HUES48 (cell line): ENCODE data around the gene PARD3.
A peak's percentile ranks its signal among the peaks of the same experiment; 100 is the strongest.

ENCODE experiments used
- H3K27ac ChIP-seq: one replicate; pipeline ENCODE4 v1.7.0; 2013; ENCODE audit warnings: low read depth, low read length, inconsistent platforms
- H3K27me3 ChIP-seq: 2 replicates; pipeline ENCODE4 v1.6.1; 2013; ENCODE audit warnings: mild to moderate bottlenecking, low read length; ENCODE audit not compliant: control insufficient read depth, insufficient read depth
- H3K36me3 ChIP-seq: 2 replicates; pipeline ENCODE4 v1.6.1; 2013; ENCODE audit warnings: low read length; ENCODE audit not compliant: control insufficient read depth, insufficient read depth
- H3K4me1 ChIP-seq: 2 replicates; pipeline ENCODE4 v1.6.1; 2013; ENCODE audit warnings: mild to moderate bottlenecking, low read length; ENCODE audit not compliant: control insufficient read depth, insufficient read depth
- H3K4me3 ChIP-seq: 2 replicates; pipeline ENCODE4 v1.5.1; 2013; ENCODE audit warnings: mild to moderate bottlenecking, low read depth, low read length
- H3K9ac ChIP-seq: 2 replicates; pipeline ENCODE4 v1.6.1; 2013; ENCODE audit warnings: mild to moderate bottlenecking, low read depth, low read length, moderate library complexity
- H3K9me3 ChIP-seq: 2 replicates; pipeline ENCODE4 v1.6.1; 2013; ENCODE audit warnings: low read length; ENCODE audit not compliant: control insufficient read depth, insufficient read depth

PARD3 gene

GRCh38 chr10:34778237-34778636, 36.9 kb downstream of the PARD3 start:
- no peak overlapping the region for H3K4me3 ChIP-seq
- no peaks in the 10 kb centered on the region for H3K36me3 ChIP-seq
- H3K27me3 ChIP-seq: no peaks in the 10 kb centered on the region
- peaks cover 31% of the 10 kb centered on the region for H3K4me1 ChIP-seq
- H3K9ac ChIP-seq: no peak overlapping the region
- H3K27ac ChIP-seq: peak overlapping the region; percentile 8
- H3K9me3 ChIP-seq: no peaks in the 10 kb centered on the region

DNA sequence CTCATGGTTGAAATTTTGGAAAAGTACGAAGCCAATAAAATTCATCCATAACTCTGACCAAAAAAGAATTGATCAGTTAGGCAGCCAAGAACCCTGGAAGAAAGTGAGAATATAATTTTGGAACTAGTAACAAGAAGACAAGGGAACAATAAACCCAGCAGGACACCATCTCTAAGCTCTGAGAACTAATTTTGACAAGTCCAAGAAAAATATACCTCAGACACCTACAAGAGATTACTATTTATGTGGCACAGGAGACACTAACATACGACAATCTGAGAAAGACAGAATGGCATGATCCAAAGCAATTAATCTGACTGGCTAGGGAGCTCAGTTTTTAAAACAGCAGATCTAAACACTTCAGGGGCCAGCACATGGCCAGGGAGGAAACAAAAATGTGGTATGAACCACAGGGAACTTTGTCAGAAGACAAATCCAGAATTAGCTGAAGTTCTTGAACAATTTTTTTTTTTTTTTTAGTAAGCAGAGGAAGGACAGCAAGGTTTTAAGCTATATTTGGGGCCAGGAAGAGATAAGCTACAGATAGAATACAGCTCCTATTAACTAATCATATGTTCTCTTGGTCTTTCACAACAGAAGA, 38.9 kb downstream of the PARD3 start:
- H3K36me3 ChIP-seq: no peaks in the 10 kb centered on the region
- H3K9ac ChIP-seq: no peak overlapping the region
- H3K27ac ChIP-seq: no peak overlapping the region
- H3K4me1 ChIP-seq: peaks cover 24% of the 10 kb centered on the region
- no peak overlapping the region for H3K4me3 ChIP-seq
- H3K27me3 ChIP-seq: no peaks in the 10 kb centered on the region
- H3K9me3 ChIP-seq: no peaks in the 10 kb centered on the region

DNA sequence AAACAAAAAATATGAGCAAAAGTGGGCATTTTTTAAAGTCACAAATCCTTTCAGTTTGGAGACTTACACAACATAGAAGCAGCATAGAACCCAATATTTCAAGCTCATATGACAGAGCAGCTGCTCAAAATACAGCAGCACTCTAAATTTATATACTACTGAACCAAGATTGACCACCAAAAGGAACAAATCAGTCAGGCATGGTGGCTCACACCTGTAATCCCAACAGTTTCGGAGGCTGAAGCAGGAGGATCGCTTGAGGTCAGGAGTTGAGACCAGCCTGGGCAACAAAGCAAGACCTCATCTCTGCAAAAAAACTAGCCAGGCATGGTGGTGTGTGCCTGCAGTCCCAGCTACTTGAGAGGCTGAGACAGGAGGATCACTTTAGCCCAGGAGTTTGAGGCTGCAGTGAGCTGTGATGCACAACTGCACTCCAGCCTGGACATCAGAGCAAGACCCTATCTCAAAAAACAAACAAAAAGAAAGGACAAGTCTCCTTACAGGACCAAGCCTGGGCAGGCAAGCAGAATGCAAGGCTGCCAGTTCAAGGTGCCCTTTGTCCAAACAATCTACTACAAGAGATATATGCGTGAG, 40.0 kb downstream of the PARD3 start:
- Histone ChIP-seq H3K4me3 (no peak overlapping the region), H3K4me1 (peaks cover 18% of the 10 kb centered on the region), H3K9me3 (no peaks in the 10 kb centered on the region), H3K9ac (no peak overlapping the region), H3K36me3 (no peaks in the 10 kb centered on the region), H3K27me3 (no peaks in the 10 kb centered on the region), H3K27ac (no peak overlapping the region)

DNA sequence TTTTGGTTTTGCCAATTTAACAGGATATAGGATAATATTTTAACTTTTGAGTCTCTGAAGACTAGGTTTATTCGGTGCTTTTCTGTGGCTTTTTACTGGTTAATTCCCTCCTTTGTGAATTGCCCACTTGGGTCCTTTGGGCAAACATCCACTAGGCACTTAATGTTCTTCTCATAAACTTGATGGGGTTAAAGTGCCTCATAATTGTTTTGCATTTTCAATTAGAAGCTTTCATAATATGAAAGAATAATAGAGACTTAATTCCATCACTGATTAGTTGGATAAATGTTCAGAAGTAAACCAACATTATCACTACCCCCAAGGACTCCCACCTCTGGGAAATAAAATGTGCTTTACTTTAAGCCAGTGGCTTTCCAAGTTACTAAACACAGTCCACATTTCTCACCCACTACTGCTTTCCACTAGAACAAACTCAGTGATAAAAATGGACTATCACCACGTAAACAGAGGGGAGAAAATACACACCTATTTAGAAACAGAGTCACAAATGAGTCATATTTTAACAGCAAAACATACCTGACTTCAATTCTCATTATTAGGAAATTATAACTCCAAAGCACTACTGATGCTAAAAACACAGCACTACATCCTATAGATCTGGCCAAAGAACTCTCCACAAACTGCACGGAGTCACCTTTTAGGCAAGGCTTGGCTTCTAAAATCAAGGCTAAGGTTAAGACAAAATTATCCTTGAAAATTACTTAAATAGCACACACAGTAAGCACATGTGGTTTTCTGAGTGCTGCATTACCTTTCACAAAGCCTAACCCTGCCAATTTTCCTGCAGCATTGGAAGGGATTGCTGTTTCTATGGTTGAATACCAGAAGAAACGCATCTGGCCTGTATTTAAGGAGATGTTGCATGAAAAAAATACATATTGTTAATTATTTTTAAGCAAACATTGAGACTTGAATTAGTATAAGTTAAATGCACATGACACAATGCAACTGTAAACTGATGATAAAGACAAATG, 41.2 kb downstream of the PARD3 start:
- Histone ChIP-seq H3K9ac (no peak overlapping the region), H3K27ac (no peak overlapping the region), H3K27me3 (no peaks in the 10 kb centered on the region), H3K36me3 (no peaks in the 10 kb centered on the region), H3K4me3 (no peak overlapping the region), H3K9me3 (no peaks in the 10 kb centered on the region), H3K4me1 (peaks cover 15% of the 10 kb centered on the region)

GRCh38 chr10:34771525-34771924, 43.6 kb downstream of the PARD3 start:
- no peak overlapping the region for H3K4me3 ChIP-seq
- no peak overlapping the region for H3K27ac ChIP-seq
- H3K9ac ChIP-seq: no peak overlapping the region

DNA sequence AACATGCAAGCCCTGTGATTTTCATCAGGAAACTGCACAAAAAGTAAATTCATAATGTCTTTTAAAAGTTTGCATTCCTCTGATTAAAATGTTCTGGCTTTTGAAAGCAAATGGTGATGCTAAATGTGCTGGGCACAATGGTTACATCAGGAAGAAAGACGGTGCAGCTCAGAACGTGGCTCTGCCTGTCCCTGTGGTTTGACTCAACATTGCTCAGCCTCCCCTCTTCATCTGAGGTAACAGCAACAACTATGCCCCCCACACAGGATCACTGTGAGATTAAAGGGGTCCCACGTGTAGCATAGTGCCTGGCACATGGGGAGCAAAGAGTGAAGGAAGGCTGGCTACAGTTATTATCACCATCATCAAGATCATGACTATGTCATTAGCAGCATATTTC, 44.0 kb downstream of the PARD3 start:
- Histone ChIP-seq H3K4me1 (peaks cover 23% of the 10 kb centered on the region), H3K4me3 (no peak overlapping the region), H3K36me3 (no peaks in the 10 kb centered on the region), H3K9me3 (no peaks in the 10 kb centered on the region), H3K27me3 (no peaks in the 10 kb centered on the region), H3K9ac (no peak overlapping the region), H3K27ac (no peak overlapping the region)

More at GRCh38 chr10:34771525-34771924, 43.6 kb downstream of the PARD3 start:
- Histone ChIP-seq H3K36me3 (no peaks in the 10 kb centered on the region), H3K27me3 (no peaks in the 10 kb centered on the region), H3K4me1 (peaks cover 19% of the 10 kb centered on the region), H3K9me3 (no peaks in the 10 kb centered on the region)

- Histone ChIP-seq H3K27me3 (no peaks in the 10 kb centered on the region), H3K4me1 (peaks cover 30% of the 10 kb centered on the region), H3K9ac (no peak overlapping the region), H3K36me3 (no peaks in the 10 kb centered on the region), H3K4me3 (no peak overlapping the region), H3K9me3 (no peaks in the 10 kb centered on the region), H3K27ac (no peak overlapping the region)
These were observed 45.2 kb downstream of the PARD3 start for GRCh38 chr10:34769899-34770298.

GRCh38 chr10:34768972-34769330, 46.1 kb downstream of the PARD3 start:
- Histone ChIP-seq H3K27ac (no peak overlapping the region), H3K27me3 (no peaks in the 10 kb centered on the region), H3K4me3 (no peak overlapping the region), H3K36me3 (no peaks in the 10 kb centered on the region), H3K4me1 (peaks cover 38% of the 10 kb centered on the region), H3K9ac (no peak overlapping the region), H3K9me3 (no peaks in the 10 kb centered on the region)

- Histone ChIP-seq H3K9ac (no peak overlapping the region), H3K4me3 (no peak overlapping the region), H3K27me3 (no peaks in the 10 kb centered on the region), H3K36me3 (no peaks in the 10 kb centered on the region), H3K9me3 (no peaks in the 10 kb centered on the region), H3K27ac (peak overlapping the region; percentile 32), H3K4me1 (peaks cover 38% of the 10 kb centered on the region)
These were observed 46.7 kb downstream of the PARD3 start for GRCh38 chr10:34768261-34768971.

DNA sequence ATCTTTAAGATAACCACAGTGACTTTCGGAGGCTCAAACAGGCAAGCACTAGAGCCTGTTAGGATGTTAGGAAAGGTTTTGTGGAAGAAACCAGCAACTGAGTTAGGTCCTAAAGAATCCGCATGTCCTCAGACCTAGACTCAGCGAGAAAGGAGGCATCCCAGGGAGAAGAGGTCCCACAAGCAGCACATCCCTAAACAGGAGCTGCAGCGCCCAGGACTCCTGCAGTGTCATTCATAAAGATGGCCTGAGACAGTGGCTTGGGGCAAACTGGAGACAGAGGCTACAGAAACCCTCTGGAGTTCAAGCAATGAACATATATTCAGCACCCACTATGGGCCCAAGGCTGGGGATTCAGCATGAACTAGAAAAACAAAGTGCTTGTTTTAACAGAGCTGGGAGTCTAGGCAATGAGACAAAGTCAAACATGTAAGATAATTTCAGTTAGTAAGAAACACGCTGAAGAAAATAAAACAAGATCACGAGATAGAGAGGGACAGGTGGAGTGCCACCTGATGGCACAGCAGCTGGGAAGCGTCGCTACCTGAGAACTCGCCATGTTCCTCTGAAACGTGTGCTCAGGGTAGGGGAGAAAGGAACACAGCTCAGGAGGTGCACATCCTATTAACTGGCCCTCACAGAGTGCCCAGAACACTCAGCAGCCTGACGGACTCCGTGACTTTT, 48.1 kb downstream of the PARD3 start:
- peak overlapping the region; percentile 71 for H3K27ac ChIP-seq
- H3K4me3 ChIP-seq: no peak overlapping the region
- H3K36me3 ChIP-seq: no peaks in the 10 kb centered on the region
- H3K27me3 ChIP-seq: no peaks in the 10 kb centered on the region
- no peaks in the 10 kb centered on the region for H3K9me3 ChIP-seq
- no peak overlapping the region for H3K9ac ChIP-seq
- peaks cover 38% of the 10 kb centered on the region for H3K4me1 ChIP-seq
